ENCODE data around the gene SCYL3. TPM values are rescaled to one million over a fixed set of nuclear protein-coding genes. Genes with fewer than 3 reads are reported as not detected.

The SCYL3 gene
- total and polyA plus RNA-seq, 10 donors, result 4.4 to 16.0 (median 13.3) TPM

- Histone ChIP-seq H3K9me3 (no peaks in the 10 kb centered on the region), H3K36me3 (peaks cover 1 to 83% (median 53%) of the 10 kb centered on the region in 6 donors), H3K27ac (no peak overlapping the region), H3K27me3 (replicated peaks in 1 of 7) (no peaks in the 10 kb centered on the region), H3K4me1 (peaks cover 0 to 25% (median 0%) of the 10 kb centered on the region in 6 donors), H3K4me3 (no peak overlapping the region)
- intact Hi-C loops (cut with DNase I; ENCODE audit: low total_unique reads), result no loop called here
- DNase-seq, result no peak
- 95 to 100% (median 95%) methylated on average over 2 of the region's 2 CpGs for WGBS, 5 donors
- TF ChIP-seq POLR2AphosphoS5 (IDR thresholded peaks at IDR 0.05), result no peak
- TF ChIP-seq CTCF (IDR thresholded peaks at IDR 0.05 in 8 of 11, conservative IDR thresholded peaks at IDR 0.05 in 3 of 11), result no peak
- TF ChIP-seq POLR2A (IDR thresholded peaks at IDR 0.05), result no peak
Observed at GRCh38 chr1:169877800-169878491, 15.8 kb downstream of the SCYL3 start.

- H3K27ac ChIP-seq, result no peak overlapping the region
- H3K9me3 ChIP-seq, result peaks cover 0 to 3% (median 0%) of the 10 kb centered on the region in 8 donors
- 85 to 95% (median 92%) methylated on average over 3 of the region's 3 CpGs for WGBS, 5 donors
- H3K27me3 ChIP-seq (replicated peaks in 1 of 7), result no peaks in the 10 kb centered on the region
- H3K36me3 ChIP-seq, result peaks cover 12 to 100% (median 82%) of the 10 kb centered on the region in 6 donors
- intact Hi-C loops (cut with DNase I; ENCODE audit: low total_unique reads), result no loop called here
- no peak overlapping the region for H3K4me3 ChIP-seq
- TF ChIP-seq CTCF (IDR thresholded peaks at IDR 0.05 in 8 of 11, conservative IDR thresholded peaks at IDR 0.05 in 3 of 11) (no peak), POLR2A (IDR thresholded peaks at IDR 0.05) (no peak), POLR2AphosphoS5 (IDR thresholded peaks at IDR 0.05) (no peak)
- H3K4me1 ChIP-seq, result peaks cover 0 to 16% (median 0%) of the 10 kb centered on the region in 6 donors
- no peak for DNase-seq
Observed at GRCh38 chr1:169874229-169874628, 19.5 kb downstream of the SCYL3 start.

GRCh38 chr1:169873582-169874199 is 20.0 kb downstream of the SCYL3 start:
- peaks cover 15 to 100% (median 86%) of the 10 kb centered on the region in 6 donors for H3K36me3 ChIP-seq

More at GRCh38 chr1:169873582-169874199, 20.0 kb downstream of the SCYL3 start:
- peaks cover 0 to 3% (median 0%) of the 10 kb centered on the region in 8 donors for H3K9me3 ChIP-seq
- intact Hi-C loops (cut with DNase I; ENCODE audit: low total_unique reads), result no loop called here
- WGBS, 5 donors, result 54 to 75% (median 71%) methylated on average over 3 of the region's 3 CpGs
- DNase-seq, result no peak
- no peak overlapping the region for H3K27ac ChIP-seq
- H3K4me3 ChIP-seq, result no peak overlapping the region
- H3K27me3 ChIP-seq (replicated peaks in 1 of 7), result no peaks in the 10 kb centered on the region
- peaks cover 0 to 11% (median 0%) of the 10 kb centered on the region in 6 donors for H3K4me1 ChIP-seq
- TF ChIP-seq CTCF (IDR thresholded peaks at IDR 0.05 in 8 of 11, conservative IDR thresholded peaks at IDR 0.05 in 3 of 11), result no peak
- no peak for TF ChIP-seq POLR2AphosphoS5 (IDR thresholded peaks at IDR 0.05)
- no peak for TF ChIP-seq POLR2A (IDR thresholded peaks at IDR 0.05)
